Skeletal muscle tissue (tissue), 4 donors: Measurements from ENCODE around the gene PPM1F. TPM values are rescaled to one million over a fixed set of nuclear protein-coding genes. Genes with fewer than 3 reads are reported as not detected.
"Not testable (repeated sequence)": the region's sequence is repeated elsewhere in the genome, so short reads cannot be mapped to it uniquely, and the experiment has no call there.

Experiments used
- H3K27ac ChIP-seq: one replicate; pipeline ENCODE4 v1.7.0; 2013; ENCODE audit warnings: mild to moderate bottlenecking, low read depth, low read length, inconsistent platforms
- H3K27me3 ChIP-seq, 3 donors: one replicate each; pipeline ENCODE4 v1.7.0; 2013; ENCODE audit warnings: low read length in 3 of 3; ENCODE audit not compliant: control insufficient read depth in 3 of 3, insufficient read depth in 3 of 3
- H3K36me3 ChIP-seq, 3 donors: one replicate each; pipeline ENCODE4 v1.7.0; 2013; ENCODE audit warnings: low read length in 3 of 3; ENCODE audit not compliant: control insufficient read depth in 3 of 3, insufficient read depth in 3 of 3
- H3K4me1 ChIP-seq, 3 donors: one replicate each; pipeline ENCODE4 v1.7.0; 2013; ENCODE audit warnings: low read length in 3 of 3, mild to moderate bottlenecking in 3 of 3; ENCODE audit not compliant: control insufficient read depth in 3 of 3, insufficient read depth in 3 of 3
- H3K4me3 ChIP-seq, 3 donors: one replicate each; pipeline ENCODE4 v1.7.0; 2013; ENCODE audit warnings: low read length in 3 of 3
- H3K9ac ChIP-seq, 3 donors: one replicate each; pipeline ENCODE4 v1.7.0; 2013; ENCODE audit warnings: low read length in 3 of 3, mild to moderate bottlenecking in 3 of 3, moderate library complexity in 2 of 3, low read depth in 1 of 3
- H3K9me3 ChIP-seq, 3 donors: one replicate each; pipeline ENCODE4 v1.7.0; 2013; ENCODE audit warnings: low read length in 3 of 3; ENCODE audit not compliant: control insufficient read depth in 3 of 3
- total RNA-seq: library from RNA; depleted of rRNA; stranded (reverse); fragments of >200 nt; gene quantifications from one replicate; pipeline ENCODE4 v1.2.3, GENCODE V29; 2014
- donor health status: Osteomylitis.

PPM1F gene
- total RNA-seq, 1 donor from 2014 or later, result 38.6 TPM

DNA sequence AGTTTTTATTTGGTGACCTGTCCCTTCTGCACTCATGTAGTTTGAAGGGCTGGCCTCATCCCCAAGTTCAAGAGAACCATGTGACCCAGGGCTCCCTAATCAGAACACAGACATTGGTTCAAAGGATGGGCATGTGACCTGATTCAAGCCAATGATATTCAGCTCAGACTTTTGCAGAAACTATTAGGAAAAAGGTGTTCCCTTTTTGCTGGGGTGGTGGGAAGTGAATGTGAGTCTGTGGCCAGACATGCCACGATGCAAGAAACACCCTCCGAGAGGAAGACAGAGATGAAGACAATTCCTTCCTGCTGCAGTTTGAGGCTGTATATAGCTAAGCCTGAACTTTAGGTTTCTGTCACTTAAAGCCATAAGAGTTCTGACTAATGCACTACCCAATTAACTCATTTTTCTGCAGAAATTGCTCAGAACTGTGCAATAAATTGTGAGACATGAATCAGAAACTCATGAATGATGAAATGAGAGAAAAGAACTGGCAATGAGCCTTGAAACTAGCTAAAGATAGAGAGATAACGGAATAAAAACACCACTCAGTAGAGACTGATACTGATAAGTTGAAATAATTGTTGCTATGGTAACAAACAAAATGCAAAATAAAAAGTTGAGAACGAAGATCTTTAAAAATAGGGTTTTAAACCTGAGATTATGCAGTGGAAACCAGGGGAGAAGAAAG, 76.0 kb downstream of the PPM1F start:
- no peak overlapping the region for H3K9ac ChIP-seq
- no peak overlapping the region for H3K27ac ChIP-seq
- H3K36me3 ChIP-seq, result no peaks in the 10 kb centered on the region
- no peaks in the 10 kb centered on the region for H3K27me3 ChIP-seq
- no peaks in the 10 kb centered on the region for H3K4me1 ChIP-seq
- H3K9me3 ChIP-seq, result no peaks in the 10 kb centered on the region
- no peak overlapping the region for H3K4me3 ChIP-seq

DNA sequence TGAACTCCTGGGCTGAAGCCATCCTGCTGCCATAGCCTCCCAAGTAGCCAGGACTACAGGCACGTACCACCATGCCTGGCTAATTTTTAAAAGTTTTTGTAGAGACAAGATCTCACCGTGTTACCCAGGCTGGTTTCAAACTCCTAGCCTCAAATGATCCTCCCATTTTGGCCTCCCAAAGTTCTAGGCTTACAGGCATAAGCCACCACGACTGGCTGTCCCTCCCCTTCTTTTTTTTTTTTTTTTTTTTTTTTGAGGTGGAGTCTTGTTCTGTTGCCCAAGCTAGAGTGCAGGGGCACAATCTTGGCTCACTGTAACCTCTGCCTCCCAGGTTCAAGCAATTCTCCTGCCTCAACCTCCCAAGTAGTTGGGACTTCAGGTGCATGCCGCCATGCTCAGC, 77.7 kb downstream of the PPM1F start:
- not testable (repeated sequence) for H3K9ac ChIP-seq, H3K27ac ChIP-seq, H3K36me3 ChIP-seq, H3K27me3 ChIP-seq, H3K4me3 ChIP-seq, H3K9me3 ChIP-seq, H3K4me1 ChIP-seq

DNA sequence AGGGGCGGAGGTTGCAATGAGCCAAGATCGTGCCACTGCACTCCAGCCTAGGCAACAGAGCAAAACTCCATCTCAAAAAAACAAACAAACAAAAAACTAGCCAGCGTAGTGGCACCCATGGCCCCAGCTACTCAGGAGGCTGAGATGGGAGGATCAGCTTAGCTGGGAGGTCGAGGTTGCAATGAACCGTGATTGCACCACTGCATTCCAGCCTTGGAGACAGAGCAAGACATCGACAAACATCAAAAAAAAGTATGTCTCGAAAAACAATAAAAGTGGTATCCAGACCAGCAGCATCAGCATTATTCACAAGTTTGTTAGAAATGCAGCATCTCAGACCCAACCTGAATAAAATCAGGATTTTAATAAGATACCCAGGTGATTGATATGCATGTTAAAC, 79.0 kb downstream of the PPM1F start:
- no peak overlapping the region for H3K4me3 ChIP-seq
- H3K27ac ChIP-seq, result no peak overlapping the region
- no peaks in the 10 kb centered on the region for H3K36me3 ChIP-seq
- H3K9me3 ChIP-seq, result no peaks in the 10 kb centered on the region
- H3K9ac ChIP-seq, result no peak overlapping the region
- H3K4me1 ChIP-seq, result no peaks in the 10 kb centered on the region
- no peaks in the 10 kb centered on the region for H3K27me3 ChIP-seq

DNA sequence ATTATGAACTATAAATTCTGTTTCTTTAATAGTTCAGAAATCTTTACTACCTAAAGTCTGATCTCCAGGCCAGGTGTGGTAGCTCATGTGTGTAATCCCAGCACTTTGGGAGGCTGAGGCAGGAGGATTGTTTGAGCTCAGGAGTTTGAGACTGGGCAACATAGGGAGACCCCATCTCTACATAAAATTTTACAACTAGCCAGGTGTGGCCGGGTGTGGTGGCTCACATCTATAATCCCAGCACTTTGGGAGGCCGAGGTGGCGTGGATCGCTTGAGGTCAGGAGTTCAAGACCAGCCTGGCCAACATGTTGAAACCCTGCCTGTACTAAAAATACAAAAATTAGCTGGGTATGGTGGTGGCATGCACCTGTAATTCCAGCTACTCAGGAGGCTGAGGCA, 79.9 kb downstream of the PPM1F start:
- H3K36me3 ChIP-seq, H3K27ac ChIP-seq, H3K9me3 ChIP-seq: not testable (repeated sequence)

More for the DNA sequence above, 79.9 kb downstream of the PPM1F start:
- not testable (repeated sequence) for H3K27me3 ChIP-seq, H3K9ac ChIP-seq, H3K4me3 ChIP-seq, H3K4me1 ChIP-seq

Other genes starting within 250 kb of the PPM1F start
- gene YPEL1, start 217.1 kb downstream of the PPM1F start, total RNA-seq, result 20.4 TPM
- gene MAPK1, start 85.2 kb downstream of the PPM1F start, total RNA-seq, result 38.6 TPM
- 14.1 TPM for gene TOP3B, start 29.9 kb upstream of the PPM1F start, total RNA-seq